IPS-15b (cell line): ENCODE measurements around the gene OTOP1.
"Not testable (repeated sequence)": the region's sequence is repeated elsewhere in the genome, so short reads cannot be mapped to it uniquely, and the experiment has no call there.

ENCODE experiments used
- H3K27me3 ChIP-seq: one replicate; pipeline ENCODE4 v1.6.1; 2013; ENCODE audit warnings: low read length; ENCODE audit not compliant: control insufficient read depth, insufficient read depth
- H3K36me3 ChIP-seq: one replicate; pipeline ENCODE4 v1.6.1; 2013; ENCODE audit warnings: low read length; ENCODE audit not compliant: control insufficient read depth, insufficient read depth
- H3K4me1 ChIP-seq: one replicate; pipeline ENCODE4 v1.6.1; 2013; ENCODE audit warnings: mild to moderate bottlenecking, low read length; ENCODE audit not compliant: control insufficient read depth, insufficient read depth
- H3K4me3 ChIP-seq: one replicate; pipeline ENCODE4 v1.5.1; 2013; ENCODE audit warnings: low read depth, low read length
- H3K9ac ChIP-seq: one replicate; pipeline ENCODE4 v1.6.1; 2013; ENCODE audit warnings: low read depth, mild to moderate bottlenecking, low read length
- H3K9me3 ChIP-seq: one replicate; pipeline ENCODE4 v1.6.1; 2013; ENCODE audit warnings: mild to moderate bottlenecking, low read length; ENCODE audit not compliant: control insufficient read depth, insufficient read depth

OTOP1 gene

GRCh38 chr4:4226606-4227438 is at the start of gene OTOP1:
OTOP1 (minus strand) TSS chr4:4226929; CDS start chr4:4226864, 65 bp downstream.
- H3K9ac ChIP-seq: no peak within 1 kb of the TSS
- H3K36me3 ChIP-seq: no peaks in the 10 kb centered on the region
- peaks cover 3% of the 10 kb centered on the region for H3K4me1 ChIP-seq
- peaks cover 71% of the 10 kb centered on the region for H3K27me3 ChIP-seq
- H3K9me3 ChIP-seq: no peaks in the 10 kb centered on the region
- H3K4me3 ChIP-seq: peak within 1 kb of the TSS; percentile 41

- H3K36me3 ChIP-seq: peaks cover 29% of the 10 kb centered on the region
- H3K9ac ChIP-seq: no peak overlapping the region
- H3K9me3 ChIP-seq: no peaks in the 10 kb centered on the region
- no peaks in the 10 kb centered on the region for H3K4me1 ChIP-seq
- no peak overlapping the region for H3K4me3 ChIP-seq
- H3K27me3 ChIP-seq: no peaks in the 10 kb centered on the region
These were observed 47.5 kb upstream of the OTOP1 start for GRCh38 chr4:4274226-4274625.

GRCh38 chr4:4271912-4272311 is 45.2 kb upstream of the OTOP1 start:
- no peaks in the 10 kb centered on the region for H3K9me3 ChIP-seq
- H3K9ac ChIP-seq: no peak overlapping the region
- H3K4me3 ChIP-seq: no peak overlapping the region
- H3K36me3 ChIP-seq: peaks cover 18% of the 10 kb centered on the region
- no peaks in the 10 kb centered on the region for H3K4me1 ChIP-seq
- H3K27me3 ChIP-seq: no peaks in the 10 kb centered on the region

- H3K36me3 ChIP-seq: peaks cover 14% of the 10 kb centered on the region
- H3K4me1 ChIP-seq: no peaks in the 10 kb centered on the region
These were observed 43.8 kb upstream of the OTOP1 start for GRCh38 chr4:4270529-4270928.

GRCh38 chr4:4269856-4270255 is 43.1 kb upstream of the OTOP1 start:
- Histone ChIP-seq H3K36me3 (peaks cover 14% of the 10 kb centered on the region), H3K4me1 (no peaks in the 10 kb centered on the region), H3K27me3 (no peaks in the 10 kb centered on the region), H3K4me3 (no peak overlapping the region), H3K9ac (no peak overlapping the region), H3K9me3 (no peaks in the 10 kb centered on the region)

More at GRCh38 chr4:4270529-4270928, 43.8 kb upstream of the OTOP1 start:
- H3K9me3 ChIP-seq: no peaks in the 10 kb centered on the region
- no peak overlapping the region for H3K4me3 ChIP-seq
- no peak overlapping the region for H3K9ac ChIP-seq
- H3K27me3 ChIP-seq: no peaks in the 10 kb centered on the region

- Histone ChIP-seq H3K9me3 (no peaks in the 10 kb centered on the region), H3K4me3 (no peak overlapping the region), H3K36me3 (peaks cover 14% of the 10 kb centered on the region), H3K4me1 (no peaks in the 10 kb centered on the region), H3K27me3 (no peaks in the 10 kb centered on the region), H3K9ac (no peak overlapping the region)
These were observed 42.6 kb upstream of the OTOP1 start for GRCh38 chr4:4269331-4269731.

GRCh38 chr4:4268776-4269175 is 42.0 kb upstream of the OTOP1 start:
- H3K9me3 ChIP-seq: no peaks in the 10 kb centered on the region
- no peaks in the 10 kb centered on the region for H3K27me3 ChIP-seq
- no peak overlapping the region for H3K4me3 ChIP-seq
- no peaks in the 10 kb centered on the region for H3K4me1 ChIP-seq
- H3K36me3 ChIP-seq: peaks cover 14% of the 10 kb centered on the region
- H3K9ac ChIP-seq: no peak overlapping the region

- Histone ChIP-seq H3K4me1 (no peaks in the 10 kb centered on the region), H3K4me3 (no peak overlapping the region), H3K27me3 (no peaks in the 10 kb centered on the region), H3K9me3 (no peaks in the 10 kb centered on the region), H3K9ac (no peak overlapping the region), H3K36me3 (peaks cover 11% of the 10 kb centered on the region)
These were observed 41.3 kb upstream of the OTOP1 start for GRCh38 chr4:4267981-4268380.

GRCh38 chr4:4260185-4260751 is 33.5 kb upstream of the OTOP1 start:
- Histone ChIP-seq H3K4me1 (peaks cover 7% of the 10 kb centered on the region), H3K9me3 (no peaks in the 10 kb centered on the region), H3K27me3 (no peaks in the 10 kb centered on the region), H3K9ac (no peak overlapping the region), H3K4me3 (no peak overlapping the region), H3K36me3 (no peaks in the 10 kb centered on the region)

- Histone ChIP-seq H3K4me3 (no peak overlapping the region), H3K9ac (no peak overlapping the region), H3K27me3 (no peaks in the 10 kb centered on the region), H3K4me1 (peaks cover 7% of the 10 kb centered on the region), H3K9me3 (no peaks in the 10 kb centered on the region), H3K36me3 (no peaks in the 10 kb centered on the region)
These were observed 32.9 kb upstream of the OTOP1 start for GRCh38 chr4:4259484-4260100.

GRCh38 chr4:4257705-4258104 is 31.0 kb upstream of the OTOP1 start:
- H3K4me3 ChIP-seq, H3K4me1 ChIP-seq, H3K36me3 ChIP-seq, H3K27me3 ChIP-seq, H3K9ac ChIP-seq, H3K9me3 ChIP-seq: not testable (repeated sequence)

GRCh38 chr4:4256799-4257198 is 30.1 kb upstream of the OTOP1 start:
- Histone ChIP-seq H3K36me3 (no peaks in the 10 kb centered on the region), H3K27me3 (no peaks in the 10 kb centered on the region), H3K9ac (no peak overlapping the region), H3K9me3 (no peaks in the 10 kb centered on the region), H3K4me1 (peaks cover 7% of the 10 kb centered on the region), H3K4me3 (no peak overlapping the region)
